Prostate gland (tissue), 2 donors: Measurements from ENCODE around the gene HLA-DQA1.

Experiments
- CTCF ChIP-seq, 4 experiments: fragments of 200-600 bp in 2 of 4; fragments of 450-650 bp in 2 of 4; sonication (generic) in 2 of 4; IDR thresholded peaks; 1 replicate in 3 of 4; 2 replicates in 1 of 4; pipeline ENCODE4 v1.5.1; 2016 to 2019; ENCODE audit warnings: antibody characterized with exemption in 4 of 4, mild to moderate bottlenecking in 2 of 4, moderate library complexity in 2 of 4
- POLR2A ChIP-seq: fragments of 450-650 bp; IDR thresholded peaks from one replicate; pipeline ENCODE4 v1.6.1; 2016; ENCODE audit warnings: antibody characterized with exemption, mild to moderate bottlenecking
- POLR2AphosphoS5 ChIP-seq: sonication (generic); formaldehyde crosslinking; IDR thresholded peaks from one replicate; pipeline ENCODE4 v1.6.1; 2017; ENCODE audit warnings: antibody characterized with exemption

- TF ChIP-seq CTCF (IDR thresholded peaks at IDR 0.05) (no peak), POLR2AphosphoS5 (no peak), POLR2A (no peak)
Measured at GRCh38 chr6:32604434-32604877, 32.8 kb upstream of the HLA-DQA1 start.
